Body of pancreas (tissue), 4 donors: ENCODE data around the gene ADGRV1. TPM values are rescaled to one million over a fixed set of nuclear protein-coding genes. Genes with fewer than 3 reads are reported as not detected.

Source experiments
- ATAC-seq: fragments of 150-250 bp; one replicate; pipeline ENCODE4 v1.9.1; 2016
- DNase-seq, 4 donors: peaks; one replicate each; pipeline ENCODE4 v3.0.0-alpha.2; 2019
- H3K27ac ChIP-seq, 4 donors: fragments of 200-600 bp; sonication (generic); 1 replicate in 3 of 4; 2 replicates in 1 of 4; pipeline versions ENCODE4 v1.5.1 to v1.6.1; 2016 to 2019; ENCODE audit warnings: mild to moderate bottlenecking in 1 of 4, mixed read lengths in 1 of 4, moderate library complexity in 1 of 4
- H3K27me3 ChIP-seq, 2 donors: fragments of 200-600 bp; sonication (generic); one replicate each; pipeline ENCODE4 v1.6.0; 2016; ENCODE audit warnings: mild to moderate bottlenecking in 1 of 2
- H3K36me3 ChIP-seq, 2 donors: fragments of 200-600 bp; sonication (generic); replicated peaks in 1 of 2; 2 replicates each; pipeline ENCODE4 v1.5.1; 2016; ENCODE audit warnings: low read depth in 2 of 2; ENCODE audit not compliant: insufficient read depth in 1 of 2
- H3K4me1 ChIP-seq: fragments of 200-600 bp; sonication (generic); one replicate; pipeline ENCODE4 v1.6.0; 2016
- H3K4me3 ChIP-seq, 2 donors: fragments of 200-600 bp; sonication (generic); 1 replicate in 1 of 2; 2 replicates in 1 of 2; pipeline ENCODE4 v1.5.1; 2016 to 2019
- H3K9me3 ChIP-seq, 3 donors: fragments of 200-600 bp; sonication (generic); 1 replicate in 2 of 3; 2 replicates in 1 of 3; pipeline ENCODE4 v1.5.1; 2016
- POLR2A ChIP-seq, 3 donors: fragments of 450-650 bp; IDR thresholded peaks; one replicate each; pipeline ENCODE4 v1.6.1; 2016; ENCODE audit warnings: antibody characterized with exemption in 3 of 3, mild to moderate bottlenecking in 2 of 3
- WGBS, 2 donors: methylation state at CpG; one replicate each; pipeline ENCODE4 v1.1.5; 2017; 5-methylcytosine and 5-hydroxymethylcytosine counted together
- intact Hi-C: fragments of 100-400 bp; cut with DNase I; formaldehyde crosslinking; loops from one replicate; pipeline ENCODE4 v1.15.1; 2023
- total RNA-seq, 2 donors: library from RNA; depleted of rRNA; stranded (reverse); fragments of >200 nt; gene quantifications; one replicate each; pipeline ENCODE4 v1.1.0, GENCODE V29; 2016
- TF ChIP-seq, protein P1 (sequence below), 7 experiments: fragments of 450-650 bp in 4 of 7; fragments of 200-600 bp in 3 of 7; sonication (generic) in 3 of 7; IDR thresholded peaks; one replicate each; pipeline ENCODE4 v1.5.1; 2016 to 2019; ENCODE audit warnings: antibody characterized with exemption in 7 of 7

The ADGRV1 gene
- total RNA-seq, 2 donors from 2014 or later, result 19.2 to 21.4 TPM

DNA sequence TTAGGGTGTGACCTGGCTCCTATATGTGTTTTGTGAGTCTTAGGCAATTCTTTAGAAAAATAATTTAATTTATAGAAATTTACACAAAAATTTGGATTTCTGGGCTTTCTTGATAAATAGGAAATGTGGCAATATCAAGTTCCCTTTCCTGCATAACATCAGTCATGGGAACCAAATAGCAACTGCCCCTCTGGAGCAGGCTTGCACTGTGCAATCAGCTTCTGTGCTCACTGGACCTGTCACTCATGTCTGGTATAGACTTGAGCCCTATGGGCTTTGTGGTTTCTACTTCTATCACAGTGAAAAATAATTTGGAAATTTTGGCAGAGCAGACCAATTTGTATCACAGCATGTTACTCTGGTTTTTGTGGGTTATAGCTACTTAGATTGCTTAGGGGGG is 131.7 kb downstream of the ADGRV1 start:
- no peak overlapping the region for H3K27ac ChIP-seq
- H3K27me3 ChIP-seq, result no peaks in the 10 kb centered on the region
- DNase-seq, result peak in 1 of 4 donors; percentile 10
- no peaks in the 10 kb centered on the region for H3K9me3 ChIP-seq
- no peak for ATAC-seq
- H3K36me3 ChIP-seq, result no peaks in the 10 kb centered on the region
- no peak overlapping the region for H3K4me3 ChIP-seq
- H3K4me1 ChIP-seq, result no peaks in the 10 kb centered on the region
- TF ChIP-seq, protein P1, sequence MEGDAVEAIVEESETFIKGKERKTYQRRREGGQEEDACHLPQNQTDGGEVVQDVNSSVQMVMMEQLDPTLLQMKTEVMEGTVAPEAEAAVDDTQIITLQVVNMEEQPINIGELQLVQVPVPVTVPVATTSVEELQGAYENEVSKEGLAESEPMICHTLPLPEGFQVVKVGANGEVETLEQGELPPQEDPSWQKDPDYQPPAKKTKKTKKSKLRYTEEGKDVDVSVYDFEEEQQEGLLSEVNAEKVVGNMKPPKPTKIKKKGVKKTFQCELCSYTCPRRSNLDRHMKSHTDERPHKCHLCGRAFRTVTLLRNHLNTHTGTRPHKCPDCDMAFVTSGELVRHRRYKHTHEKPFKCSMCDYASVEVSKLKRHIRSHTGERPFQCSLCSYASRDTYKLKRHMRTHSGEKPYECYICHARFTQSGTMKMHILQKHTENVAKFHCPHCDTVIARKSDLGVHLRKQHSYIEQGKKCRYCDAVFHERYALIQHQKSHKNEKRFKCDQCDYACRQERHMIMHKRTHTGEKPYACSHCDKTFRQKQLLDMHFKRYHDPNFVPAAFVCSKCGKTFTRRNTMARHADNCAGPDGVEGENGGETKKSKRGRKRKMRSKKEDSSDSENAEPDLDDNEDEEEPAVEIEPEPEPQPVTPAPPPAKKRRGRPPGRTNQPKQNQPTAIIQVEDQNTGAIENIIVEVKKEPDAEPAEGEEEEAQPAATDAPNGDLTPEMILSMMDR (IDR thresholded peaks at IDR 0.05), result no peak
- no peak for TF ChIP-seq POLR2A (IDR thresholded peaks at IDR 0.05)
- intact Hi-C loops, result no loop called here

DNA sequence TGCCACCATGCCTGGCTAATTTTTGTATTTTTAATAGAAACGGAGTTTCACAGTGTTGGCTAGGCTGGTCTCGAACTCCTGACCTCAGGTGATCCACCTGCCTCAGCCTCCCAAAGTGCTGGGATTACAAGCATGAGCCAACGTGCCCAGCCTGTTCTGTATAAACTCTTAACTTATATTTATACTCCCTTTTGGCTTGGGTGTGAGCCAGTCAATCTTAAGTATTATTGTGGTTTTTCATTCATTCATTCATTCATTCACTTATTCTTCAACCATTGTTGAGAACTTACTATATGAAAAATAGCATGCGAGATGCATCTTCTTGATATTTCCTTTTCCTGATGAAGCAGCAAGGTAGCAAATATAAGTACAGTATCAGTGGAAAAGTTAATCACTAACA is 132.9 kb downstream of the ADGRV1 start:
- WGBS, 2 donors, result 79 to 86% methylated on average over 4 of the region's 4 CpGs
- intact Hi-C loops, result no loop called here

DNA sequence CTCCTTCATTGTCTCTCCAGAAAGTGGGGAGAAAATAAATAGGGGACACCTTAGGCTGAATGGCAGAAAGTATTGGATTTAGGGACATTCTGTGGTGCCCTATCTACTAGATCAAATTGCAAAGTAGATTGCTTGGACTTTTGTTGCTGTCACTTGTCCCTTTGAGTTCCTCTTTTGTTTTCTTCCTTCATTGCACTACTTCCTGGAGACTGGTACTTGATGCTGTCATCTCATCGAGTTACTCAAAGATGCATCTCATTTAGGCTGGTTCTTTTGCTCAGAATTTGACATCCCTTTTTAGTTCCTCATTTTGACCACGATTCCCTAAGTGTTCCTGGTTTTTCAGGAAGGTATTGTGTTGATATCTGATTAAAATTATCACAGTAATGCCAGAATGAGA is 137.6 kb downstream of the ADGRV1 start:
- no peaks in the 10 kb centered on the region for H3K27me3 ChIP-seq
- DNase-seq (no peak), ATAC-seq (no peak)
- H3K9me3 ChIP-seq, result no peaks in the 10 kb centered on the region
- no peak overlapping the region for H3K27ac ChIP-seq
- no peaks in the 10 kb centered on the region for H3K36me3 ChIP-seq
- no peak overlapping the region for H3K4me3 ChIP-seq
- no peaks in the 10 kb centered on the region for H3K4me1 ChIP-seq
- TF ChIP-seq POLR2A (IDR thresholded peaks at IDR 0.05), result no peak
- TF ChIP-seq, protein P1 (IDR thresholded peaks at IDR 0.05), result no peak
- 39 to 54% methylated on average over 2 of the region's 2 CpGs for WGBS, 2 donors
- intact Hi-C loops, result no loop called here

More for the DNA sequence above, 132.9 kb downstream of the ADGRV1 start:
- ATAC-seq, result no peak
- DNase-seq, result no peak
- TF ChIP-seq POLR2A (IDR thresholded peaks at IDR 0.05), result no peak
- TF ChIP-seq, protein P1 (IDR thresholded peaks at IDR 0.05), result no peak
- Histone ChIP-seq H3K9me3 (no peaks in the 10 kb centered on the region), H3K36me3 (no peaks in the 10 kb centered on the region), H3K27me3 (no peaks in the 10 kb centered on the region), H3K4me1 (no peaks in the 10 kb centered on the region), H3K4me3 (no peak overlapping the region), H3K27ac (no peak overlapping the region)

DNA sequence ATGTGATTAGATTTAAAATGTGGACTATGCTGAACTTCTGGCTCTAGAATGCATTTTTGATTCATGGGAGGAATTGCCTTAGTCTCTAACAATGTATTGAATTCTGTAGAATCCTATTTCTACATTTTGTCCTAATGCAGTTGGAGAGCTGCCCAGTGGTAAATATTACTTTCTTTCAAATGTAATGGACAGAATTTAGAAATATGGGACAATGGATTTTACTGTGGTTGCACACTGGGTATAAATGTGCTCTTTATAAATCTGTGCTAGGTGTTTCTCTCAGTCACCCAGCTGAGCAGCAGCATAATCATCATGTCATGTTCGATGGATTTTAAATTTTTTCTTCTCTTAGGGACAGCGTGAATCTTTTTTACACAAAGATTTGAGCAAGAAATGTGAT is 141.7 kb downstream of the ADGRV1 start:
- TF ChIP-seq, protein P1 (IDR thresholded peaks at IDR 0.05), result no peak
- TF ChIP-seq POLR2A (IDR thresholded peaks at IDR 0.05), result no peak
- no peak for DNase-seq
- H3K9me3 ChIP-seq, result no peaks in the 10 kb centered on the region
- no peaks in the 10 kb centered on the region for H3K4me1 ChIP-seq
- WGBS, 2 donors, result 75 to 92% methylated on average over 2 of the region's 2 CpGs
- H3K36me3 ChIP-seq, result no peaks in the 10 kb centered on the region
- H3K4me3 ChIP-seq, result no peak overlapping the region
- ATAC-seq, result no peak
- no peaks in the 10 kb centered on the region for H3K27me3 ChIP-seq
- H3K27ac ChIP-seq, result no peak overlapping the region
- intact Hi-C loops, result no loop called here

DNA sequence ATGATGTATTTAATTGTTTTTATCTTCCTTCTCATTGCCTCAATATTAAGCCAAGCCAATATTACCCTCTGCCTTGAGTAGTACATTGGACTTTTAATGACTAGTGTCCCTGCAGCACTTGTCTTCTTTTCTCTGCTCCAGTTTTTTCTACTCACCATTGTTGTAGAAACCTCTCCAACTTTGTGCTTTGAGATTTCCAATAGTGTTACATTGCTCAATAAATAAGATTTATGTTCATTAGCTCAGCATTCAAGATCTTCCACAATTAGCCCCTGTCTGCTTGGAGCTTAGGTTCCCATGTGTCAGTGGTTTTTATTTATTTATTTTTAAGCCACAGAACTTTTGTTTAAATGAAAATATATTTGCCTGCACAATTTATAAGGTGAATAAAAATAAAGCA is 145.3 kb downstream of the ADGRV1 start:
- Histone ChIP-seq H3K36me3 (no peaks in the 10 kb centered on the region), H3K4me1 (no peaks in the 10 kb centered on the region), H3K27ac (no peak overlapping the region), H3K27me3 (no peaks in the 10 kb centered on the region), H3K4me3 (no peak overlapping the region), H3K9me3 (no peaks in the 10 kb centered on the region)
- ATAC-seq (no peak), DNase-seq (no peak)
- intact Hi-C loops, result no loop called here
- TF ChIP-seq, protein P1 (IDR thresholded peaks at IDR 0.05), result no peak
- TF ChIP-seq POLR2A (IDR thresholded peaks at IDR 0.05), result no peak
